Osteocyte (in vitro differentiated cells): ENCODE results near the gene PPFIA1. TPM values are rescaled to one million over a fixed set of nuclear protein-coding genes. Genes with fewer than 3 reads are reported as not detected.
"Not testable (repeated sequence)": the region's sequence is repeated elsewhere in the genome, so short reads cannot be mapped to it uniquely, and the experiment has no call there.

ENCODE experiments used
- DNase-seq: peaks from one replicate; pipeline ENCODE4 v3.0.0; 2021; ENCODE audit warnings: mixed read lengths; ENCODE audit not compliant: unreplicated experiment; ENCODE audit errors: extremely low spot score
- H3K27ac Mint-ChIP-seq: one replicate; pipeline ENCODE4 v1.8.0; 2021; ENCODE audit warnings: mild to moderate bottlenecking, mixed read lengths; ENCODE audit not compliant: unreplicated experiment
- H3K27me3 Mint-ChIP-seq: one replicate; pipeline ENCODE4 v1.8.0; 2021; ENCODE audit warnings: mixed read lengths; ENCODE audit not compliant: unreplicated experiment
- H3K36me3 Mint-ChIP-seq: one replicate; pipeline ENCODE4 v1.8.0; 2021; ENCODE audit warnings: mixed read lengths; ENCODE audit not compliant: unreplicated experiment
- H3K4me1 Mint-ChIP-seq: one replicate; pipeline ENCODE4 v1.8.0; 2021; ENCODE audit warnings: mixed read lengths; ENCODE audit not compliant: unreplicated experiment
- H3K4me3 Mint-ChIP-seq: one replicate; pipeline ENCODE4 v1.8.0; 2021; ENCODE audit warnings: mild to moderate bottlenecking, moderate library complexity, mixed read lengths; ENCODE audit not compliant: unreplicated experiment
- H3K9me3 Mint-ChIP-seq: one replicate; pipeline ENCODE4 v1.8.0; 2021; ENCODE audit warnings: mixed read lengths; ENCODE audit not compliant: unreplicated experiment
- CTCF ChIP-seq: fragments of 200-600 bp; sonication (generic); IDR thresholded peaks from 2 replicates; pipeline ENCODE4 v1.5.0; 2021; ENCODE audit warnings: antibody characterized with exemption, mild to moderate bottlenecking, moderate library complexity
- total RNA-seq: library from RNA; stranded (reverse); gene quantifications from 2 replicates; pipeline ENCODE4 v1.2.1, GENCODE V29; 2021

The PPFIA1 gene
- total RNA-seq, 1 donor from 2014 or later: 70.4 TPM

- Mint-ChIP-seq H3K9me3 (no peaks in the 10 kb centered on the region), H3K27me3 (no peaks in the 10 kb centered on the region), H3K36me3 (peaks cover 19% of the 10 kb centered on the region), H3K27ac (no peak overlapping the region), H3K4me3 (no peak overlapping the region), H3K4me1 (peaks cover 9% of the 10 kb centered on the region)
- DNase-seq: no peak
- TF ChIP-seq CTCF: no peak
Measured at GRCh38 chr11:70383664-70384565, 113.4 kb downstream of the PPFIA1 start.

DNA sequence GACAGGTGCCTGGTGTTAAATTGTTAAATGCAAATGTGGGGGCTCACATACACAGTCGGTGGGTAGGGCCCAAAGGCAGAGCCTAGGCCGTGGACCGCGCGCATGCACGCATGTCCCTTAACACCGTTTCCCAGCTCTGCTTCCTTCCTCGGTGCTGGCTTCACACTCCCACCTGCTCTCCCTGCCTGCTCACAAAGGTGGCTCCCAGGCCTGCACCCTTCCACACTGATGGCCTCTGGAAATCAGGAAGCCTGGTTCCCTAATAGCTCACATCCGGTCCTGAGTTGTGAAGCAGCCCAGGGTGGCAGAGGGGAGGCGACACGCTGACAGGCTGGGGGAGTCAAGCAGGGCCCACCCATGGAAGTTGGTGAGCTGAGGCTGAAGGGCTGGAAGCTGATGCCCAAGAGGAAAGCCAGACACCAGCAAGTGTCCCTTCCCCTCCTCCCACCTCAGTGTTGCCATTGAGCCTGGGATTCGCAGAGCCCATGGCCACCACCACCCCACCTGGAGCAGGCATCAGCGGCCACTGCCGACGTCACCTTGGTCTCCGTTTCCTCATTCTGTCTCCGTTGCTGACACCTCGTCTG is 114.2 kb downstream of the PPFIA1 start:
- DNase-seq: no peak
- Mint-ChIP-seq H3K36me3 (peaks cover 19% of the 10 kb centered on the region), H3K9me3 (no peaks in the 10 kb centered on the region), H3K4me1 (peaks cover 9% of the 10 kb centered on the region), H3K27me3 (no peaks in the 10 kb centered on the region), H3K27ac (no peak overlapping the region), H3K4me3 (no peak overlapping the region)
- no peak for TF ChIP-seq CTCF

DNA sequence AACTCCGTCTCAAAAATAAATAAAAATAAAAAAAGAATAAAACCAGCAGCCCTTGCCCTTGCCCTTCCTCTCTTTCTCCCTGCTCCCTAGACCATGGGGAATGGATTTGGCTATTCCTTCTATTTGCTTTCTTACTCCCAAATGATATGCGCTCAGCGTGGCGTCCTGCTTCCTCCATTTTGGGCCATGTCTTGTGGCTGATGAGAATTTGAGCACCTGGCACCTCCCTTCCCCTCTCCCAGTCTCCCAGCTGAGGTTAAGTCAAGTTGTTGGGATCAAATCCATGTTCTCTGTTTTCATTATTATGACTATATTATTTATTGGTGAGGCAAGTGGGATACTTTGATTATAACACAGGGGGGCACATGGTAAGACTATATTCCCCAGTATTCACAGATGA is 117.1 kb downstream of the PPFIA1 start:
- no peaks in the 10 kb centered on the region for H3K27me3 Mint-ChIP-seq
- H3K4me1 Mint-ChIP-seq: no peaks in the 10 kb centered on the region
- no peak for TF ChIP-seq CTCF
- no peak overlapping the region for H3K27ac Mint-ChIP-seq
- no peak for DNase-seq
- H3K36me3 Mint-ChIP-seq: peaks cover 19% of the 10 kb centered on the region
- no peak overlapping the region for H3K4me3 Mint-ChIP-seq
- no peaks in the 10 kb centered on the region for H3K9me3 Mint-ChIP-seq

- no peak for TF ChIP-seq CTCF
- H3K4me1 Mint-ChIP-seq: no peaks in the 10 kb centered on the region
- no peak overlapping the region for H3K4me3 Mint-ChIP-seq
- no peaks in the 10 kb centered on the region for H3K9me3 Mint-ChIP-seq
- H3K27ac Mint-ChIP-seq: no peak overlapping the region
- no peak for DNase-seq
- no peaks in the 10 kb centered on the region for H3K27me3 Mint-ChIP-seq
- H3K36me3 Mint-ChIP-seq: peaks cover 15% of the 10 kb centered on the region
Measured at GRCh38 chr11:70389201-70389600, 118.7 kb downstream of the PPFIA1 start.

DNA sequence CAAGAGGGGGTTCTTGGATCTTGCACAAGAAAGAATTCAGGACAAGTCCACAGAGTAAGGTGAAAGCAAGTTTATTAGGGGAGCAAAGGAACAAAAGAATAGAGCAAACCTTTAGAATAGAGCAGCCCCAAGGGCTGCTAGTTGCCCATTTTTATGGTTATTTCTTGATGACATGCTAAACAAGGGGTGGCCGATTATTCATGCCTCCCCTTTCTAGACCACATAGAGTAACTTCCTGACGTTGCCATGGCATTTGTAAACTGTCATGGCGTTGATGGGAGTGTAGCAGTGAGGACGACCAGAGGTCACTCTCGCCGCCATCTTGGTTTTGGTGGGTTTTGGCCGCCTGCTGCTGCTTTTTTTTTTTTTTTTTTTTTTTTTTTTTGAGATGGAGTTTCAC is 120.4 kb downstream of the PPFIA1 start:
- not testable (repeated sequence) for H3K27ac Mint-ChIP-seq, H3K36me3 Mint-ChIP-seq, DNase-seq, H3K27me3 Mint-ChIP-seq, H3K9me3 Mint-ChIP-seq, H3K4me1 Mint-ChIP-seq, H3K4me3 Mint-ChIP-seq
